Measurements from ENCODE around the gene BUB3.
"Not testable (repeated sequence)": the region's sequence is repeated elsewhere in the genome, so short reads cannot be mapped to it uniquely, and the experiment has no call there.

BUB3 gene

DNA sequence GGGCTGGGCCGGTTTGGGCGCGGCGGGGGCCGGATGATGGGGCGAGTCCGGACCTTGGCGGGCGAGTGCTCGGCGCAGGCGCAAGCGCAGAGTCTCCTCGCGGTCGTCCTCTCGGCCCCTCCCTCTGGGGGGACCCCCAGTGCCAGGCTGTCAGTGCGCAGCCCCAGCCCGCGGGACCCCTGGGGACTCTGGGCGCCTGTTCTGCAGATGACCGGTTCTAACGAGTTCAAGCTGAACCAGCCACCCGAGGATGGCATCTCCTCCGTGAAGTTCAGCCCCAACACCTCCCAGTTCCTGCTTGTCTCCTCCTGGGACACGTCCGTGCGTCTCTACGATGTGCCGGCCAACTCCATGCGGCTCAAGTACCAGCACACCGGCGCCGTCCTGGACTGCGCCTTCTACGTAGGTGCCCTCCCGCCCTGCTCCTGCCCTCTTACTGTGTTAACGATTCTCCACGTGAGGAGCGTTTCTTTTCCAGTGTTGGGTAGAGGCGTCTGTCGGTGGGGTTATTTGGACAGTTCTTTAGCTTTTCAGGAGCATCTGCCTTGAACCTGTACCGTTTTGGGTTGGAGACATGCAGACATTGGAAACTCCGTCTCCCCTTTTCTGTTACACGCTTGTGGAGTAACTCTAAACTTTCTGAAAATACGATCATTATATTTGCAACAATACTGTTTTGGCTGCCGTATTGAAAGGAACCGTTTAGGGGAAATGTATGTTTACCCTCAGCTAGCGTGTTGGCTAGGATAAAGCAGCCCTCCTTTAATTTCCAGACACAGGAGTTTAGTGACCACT is 706 bp downstream of the BUB3 start:
- DNase-seq (ENCODE audit: low spot score) = peak; percentile 70

DNA sequence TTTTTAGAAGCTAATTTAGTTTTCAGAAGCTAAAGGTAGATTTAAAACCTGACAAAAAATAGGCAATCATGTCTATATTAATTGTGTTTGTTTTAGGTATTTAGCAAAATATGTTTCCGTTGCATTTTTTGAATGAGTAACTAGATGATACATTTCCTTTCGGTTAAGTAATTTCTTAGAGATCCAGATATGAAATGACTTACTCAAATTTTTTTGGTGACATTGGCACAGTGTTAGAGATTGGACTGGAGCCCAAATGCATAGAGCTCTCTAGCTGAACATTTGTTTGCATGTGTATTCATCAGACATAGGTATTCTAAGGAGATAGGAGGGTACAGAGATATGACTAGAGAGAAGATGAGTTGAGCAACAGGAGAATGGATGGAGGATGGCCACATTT is 1.9 kb downstream of the BUB3 start:
- no peak for DNase-seq (ENCODE audit: low spot score)

DNA sequence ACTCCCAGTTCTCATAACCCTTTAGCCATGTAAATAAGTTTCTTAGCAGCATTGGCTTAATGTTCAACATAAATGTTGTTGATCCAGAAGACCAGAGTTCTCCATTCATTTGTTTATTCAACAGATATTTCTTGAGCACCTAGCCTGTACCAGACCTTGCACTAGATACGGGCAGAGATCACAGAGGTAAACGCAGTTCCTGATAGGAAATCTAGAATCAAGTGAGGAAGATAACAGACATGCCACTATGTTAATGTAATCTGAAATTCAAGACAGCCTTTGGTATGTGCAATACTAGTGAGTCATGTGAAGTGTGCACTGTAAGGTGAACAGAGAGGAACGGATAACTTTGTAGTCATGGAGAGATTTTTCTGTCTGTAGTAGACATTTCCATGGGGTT is 3.0 kb downstream of the BUB3 start:
- DNase-seq (ENCODE audit: low spot score) = peak; percentile 71

DNA sequence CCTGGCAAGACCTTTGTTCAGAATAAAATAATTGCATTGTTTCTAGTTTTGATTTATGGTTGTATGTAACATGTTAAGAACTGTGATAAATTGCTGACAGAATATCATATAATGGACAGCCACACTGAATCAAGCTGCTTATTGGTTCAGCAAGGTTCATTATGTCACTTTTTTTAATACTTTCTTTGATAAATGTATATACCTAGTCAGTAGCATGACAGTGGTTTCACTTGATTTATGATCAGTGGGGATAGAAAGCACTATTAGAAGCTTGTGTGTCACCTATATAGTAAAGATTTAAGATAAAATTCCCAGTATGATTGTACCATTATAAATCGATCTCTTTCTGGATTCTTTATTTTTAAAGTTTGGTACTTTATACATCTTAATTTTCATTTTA is 4.5 kb downstream of the BUB3 start:
- DNase-seq (ENCODE audit: low spot score) = no peak

DNA sequence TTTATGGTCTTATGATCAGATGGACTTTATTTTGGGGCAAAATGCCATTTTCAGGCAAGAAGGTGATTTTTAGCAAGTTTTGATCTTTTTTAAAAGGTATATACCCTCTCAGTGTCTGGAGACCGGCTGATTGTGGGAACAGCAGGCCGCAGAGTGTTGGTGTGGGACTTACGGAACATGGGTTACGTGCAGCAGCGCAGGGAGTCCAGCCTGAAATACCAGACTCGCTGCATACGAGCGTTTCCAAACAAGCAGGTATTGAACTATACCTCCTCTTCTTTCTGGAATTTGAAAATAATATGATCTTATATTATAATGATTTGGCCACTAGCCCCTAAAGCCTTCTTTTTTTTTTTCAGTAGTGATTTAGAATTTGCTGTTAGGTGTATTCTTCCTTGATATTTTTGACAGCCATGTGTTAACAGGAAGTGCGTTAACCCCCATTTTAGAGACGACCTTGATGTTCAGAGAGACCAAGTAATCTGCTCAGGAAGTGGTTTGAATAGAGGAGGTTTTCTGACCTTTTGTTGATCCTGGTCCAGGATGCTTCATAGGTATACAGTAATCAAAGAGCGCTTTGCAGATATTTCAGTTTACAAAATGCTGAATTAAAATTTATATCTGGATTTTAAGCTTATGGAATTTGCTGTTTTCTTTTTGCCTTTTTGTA is 6.2 kb downstream of the BUB3 start:
- no peak for DNase-seq (ENCODE audit: low spot score)

DNA sequence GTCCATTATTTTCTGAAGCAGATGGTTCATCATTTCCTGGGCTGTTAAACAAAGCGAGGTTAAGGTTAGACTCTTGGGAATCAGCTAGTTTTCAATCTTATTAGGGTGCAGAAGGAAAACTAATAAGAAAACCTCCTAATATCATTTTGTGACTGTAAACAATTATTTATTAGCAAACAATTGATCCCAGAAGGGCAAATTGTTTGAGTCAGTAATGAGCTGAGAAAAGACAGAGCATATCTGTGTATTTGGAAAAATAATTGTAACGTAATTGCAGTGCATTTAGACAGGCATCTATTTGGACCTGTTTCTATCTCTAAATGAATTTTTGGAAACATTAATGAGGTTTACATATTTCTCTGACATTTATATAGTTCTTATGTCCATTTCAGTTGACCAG is 10.1 kb downstream of the BUB3 start:
- DNase-seq (ENCODE audit: low spot score) = no peak

DNA sequence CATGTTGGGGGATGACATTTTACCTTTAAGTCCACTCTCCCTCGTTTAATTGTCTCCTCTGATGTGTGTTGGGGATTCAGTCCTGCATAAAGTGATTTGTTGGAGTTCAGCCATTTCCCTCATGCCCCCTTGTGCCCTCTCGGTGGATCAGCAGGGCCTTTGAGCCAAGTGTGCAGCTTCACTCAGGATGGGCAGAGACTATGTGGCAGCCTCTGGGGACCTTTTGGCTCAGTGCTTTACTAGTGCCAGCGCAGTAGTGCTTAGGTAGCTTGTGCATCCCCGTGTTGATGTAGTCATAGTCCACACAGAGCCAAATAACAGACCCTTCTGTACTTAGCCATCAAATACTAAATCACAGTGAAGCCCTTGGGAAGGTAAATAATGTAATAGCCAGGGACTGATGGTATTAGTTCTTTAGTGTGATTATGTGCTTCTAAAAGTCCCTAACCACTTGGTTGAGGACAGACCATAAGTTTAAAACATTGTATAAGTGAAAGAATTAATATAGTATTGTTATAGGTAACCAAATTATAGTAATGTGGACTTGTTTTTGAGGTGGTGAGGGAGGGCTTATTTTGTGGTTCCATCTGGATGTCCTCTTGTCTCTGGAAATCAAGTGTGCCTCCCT is 11.4 kb downstream of the BUB3 start:
- DNase-seq (ENCODE audit: low spot score) = no peak

DNA sequence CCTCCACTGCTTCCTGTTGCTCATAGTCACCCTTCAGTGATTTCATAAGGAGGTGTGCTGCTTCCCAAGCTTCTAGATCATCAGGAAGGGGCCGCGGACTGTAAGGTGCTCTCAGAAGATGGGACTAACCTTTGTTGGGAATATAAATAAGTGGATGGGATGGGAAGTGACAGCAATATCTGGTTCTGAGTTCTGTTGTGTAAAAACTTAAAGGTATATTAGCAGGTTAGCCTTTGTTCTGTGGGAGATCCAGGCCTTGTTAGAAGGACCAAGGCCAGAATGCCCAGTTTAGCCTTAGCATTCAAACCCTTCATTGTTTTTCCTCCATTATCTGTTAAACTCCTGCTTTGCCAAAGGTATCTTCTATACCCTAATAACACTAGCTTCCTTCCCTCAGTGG is 12.4 kb downstream of the BUB3 start:
- peak; percentile 44 for DNase-seq (ENCODE audit: low spot score)

DNA sequence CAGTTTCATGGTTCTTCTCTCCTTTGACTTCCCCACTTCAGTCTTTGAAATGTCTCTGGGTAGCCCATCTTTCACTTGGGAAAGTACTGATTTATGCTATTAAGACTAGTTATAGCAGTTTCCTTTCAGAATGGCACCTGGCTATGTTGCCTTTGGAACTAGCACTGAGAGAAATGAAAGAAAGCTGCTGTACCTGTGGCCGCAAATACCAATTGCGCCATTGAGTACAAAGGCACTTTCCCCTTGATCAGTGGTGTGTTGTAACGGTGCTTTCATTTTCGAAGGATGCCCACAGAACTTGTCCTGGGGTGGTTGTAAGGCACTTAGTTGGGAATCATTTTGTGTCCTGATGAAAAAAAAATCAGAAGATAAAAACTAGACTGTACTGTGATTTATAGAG is 16.8 kb downstream of the BUB3 start:
- no peak for DNase-seq (ENCODE audit: low spot score)

DNA sequence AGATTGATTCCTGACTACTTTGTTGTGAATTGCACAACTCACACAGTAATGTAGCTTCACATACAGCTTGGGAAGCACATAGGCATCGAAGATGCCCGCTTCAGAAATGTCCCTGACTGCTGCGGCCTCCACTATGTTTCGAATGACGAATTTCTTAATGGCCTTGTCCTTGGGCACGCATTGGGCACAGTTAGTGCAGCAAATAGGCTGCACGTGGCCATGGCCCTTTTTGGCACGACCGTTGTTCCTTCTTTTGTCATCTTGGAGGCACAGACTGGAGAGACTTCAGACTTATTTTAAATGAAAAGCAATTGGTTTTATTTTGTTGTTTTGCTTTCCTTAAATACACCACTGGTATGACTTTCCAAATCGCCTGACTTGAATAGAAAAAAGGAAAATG is 17.4 kb downstream of the BUB3 start:
- not testable (repeated sequence) for DNase-seq (ENCODE audit: low spot score)

DNA sequence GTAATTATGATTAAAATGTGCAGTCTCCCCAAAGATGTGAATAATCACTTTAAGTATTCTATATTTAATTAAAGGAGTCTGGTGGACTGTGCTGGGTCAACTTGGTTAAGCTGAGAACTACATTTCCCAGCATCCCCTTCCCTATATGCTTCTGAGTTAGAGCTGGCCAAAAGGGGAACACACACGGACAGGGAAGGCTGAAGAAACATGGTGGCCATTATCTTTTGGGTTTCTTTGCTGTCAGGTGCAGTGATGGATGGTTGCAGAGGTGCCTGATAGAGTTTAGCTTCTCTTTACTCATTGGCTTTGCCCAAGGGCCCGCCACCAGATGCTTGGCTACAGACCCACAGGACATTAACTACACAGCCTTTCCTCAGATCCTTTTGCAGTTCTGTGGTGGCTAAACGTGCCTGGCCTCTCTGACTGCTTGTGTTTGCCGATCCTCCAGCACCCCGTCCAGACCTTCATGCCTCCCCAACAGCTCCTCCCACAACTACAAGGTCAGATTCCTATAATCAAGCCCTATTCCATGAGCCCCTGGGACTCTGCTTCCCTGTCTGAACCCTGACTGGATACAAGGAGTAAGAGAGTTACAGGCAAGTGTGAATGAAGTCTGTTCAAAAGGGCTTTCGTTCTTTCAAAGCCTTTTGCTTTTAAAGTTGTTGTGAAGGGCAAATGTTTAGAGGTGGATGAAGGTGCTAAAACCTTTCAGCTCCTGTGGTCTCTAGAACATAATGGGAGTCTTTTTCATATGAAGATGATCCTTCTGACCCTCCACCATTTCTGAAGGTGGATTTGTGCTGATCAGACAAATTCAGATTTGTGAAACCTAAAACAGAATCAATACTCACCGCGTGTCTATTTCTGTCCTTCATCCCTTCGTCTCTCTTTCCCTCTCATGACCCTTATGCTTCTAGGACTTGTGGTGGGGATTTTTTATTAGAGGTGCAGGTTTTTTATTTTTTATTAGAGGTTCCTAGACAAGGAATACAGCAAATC is 21.5 kb downstream of the BUB3 start:
- DNase-seq (ENCODE audit: low spot score) = no peak

DNA sequence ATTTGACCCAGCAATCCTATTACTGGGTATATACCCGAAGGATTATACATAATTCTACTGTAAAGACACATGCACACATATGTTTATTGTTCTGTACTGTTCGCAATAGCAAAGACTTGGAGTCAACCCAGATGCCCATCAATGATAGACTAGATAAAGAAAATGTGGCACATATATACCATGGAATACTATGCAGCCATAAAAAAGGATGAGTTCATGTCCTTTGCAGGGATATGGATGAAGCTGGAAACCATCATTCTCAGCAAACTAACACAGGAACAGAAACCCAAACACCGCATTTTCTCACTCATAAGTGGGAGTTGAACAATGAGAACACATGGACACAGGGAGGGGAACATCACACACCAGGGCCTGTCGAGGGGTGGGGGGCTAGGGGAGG is 24.2 kb downstream of the BUB3 start:
- not testable (repeated sequence) for DNase-seq (ENCODE audit: low spot score)

DNA sequence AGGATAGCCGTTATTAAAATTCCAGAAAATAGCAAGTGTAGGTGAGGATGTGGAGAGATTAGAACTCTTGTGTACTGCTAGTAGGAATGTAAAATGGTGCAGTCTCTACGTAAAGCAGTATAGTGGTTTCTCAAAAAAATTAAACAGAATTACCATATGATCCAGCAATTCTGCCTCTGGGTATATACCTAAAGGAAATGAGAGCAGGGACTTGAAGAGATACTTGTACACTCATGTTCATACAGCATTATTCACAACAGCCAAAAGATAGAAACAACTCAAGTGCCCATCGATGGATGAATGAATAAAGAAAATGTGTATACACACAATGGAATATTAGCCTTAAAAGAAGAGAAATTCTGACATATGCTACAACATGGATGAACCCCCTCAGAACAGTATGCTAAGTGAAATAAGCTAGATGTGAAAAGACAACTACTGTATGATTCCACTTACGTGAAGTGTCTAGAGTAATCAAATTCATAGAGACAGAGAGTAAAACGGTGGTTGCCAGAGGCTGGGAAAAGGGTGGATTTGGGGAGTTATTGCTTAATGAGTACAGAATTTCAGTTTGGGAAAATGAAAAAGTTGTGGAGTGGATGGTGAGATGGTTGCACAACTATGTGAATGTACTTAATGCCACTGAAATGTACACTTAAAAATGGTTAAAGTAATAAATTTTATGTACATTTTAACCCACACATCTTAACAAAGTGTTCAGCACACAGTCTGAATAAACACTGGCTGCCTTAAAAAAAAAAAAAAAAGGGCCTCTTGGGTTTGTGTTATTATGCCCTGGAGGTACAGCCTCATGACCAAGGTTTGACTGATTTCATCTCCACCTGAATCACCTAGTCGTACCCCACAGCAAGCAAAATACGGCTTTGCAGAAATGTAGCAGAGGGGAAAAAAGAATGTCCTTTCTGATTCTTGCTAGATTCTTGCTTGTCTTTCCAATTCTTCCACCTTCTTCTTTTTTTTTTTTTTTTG is 26.2 kb downstream of the BUB3 start:
- DNase-seq (ENCODE audit: low spot score) = no peak

DNA sequence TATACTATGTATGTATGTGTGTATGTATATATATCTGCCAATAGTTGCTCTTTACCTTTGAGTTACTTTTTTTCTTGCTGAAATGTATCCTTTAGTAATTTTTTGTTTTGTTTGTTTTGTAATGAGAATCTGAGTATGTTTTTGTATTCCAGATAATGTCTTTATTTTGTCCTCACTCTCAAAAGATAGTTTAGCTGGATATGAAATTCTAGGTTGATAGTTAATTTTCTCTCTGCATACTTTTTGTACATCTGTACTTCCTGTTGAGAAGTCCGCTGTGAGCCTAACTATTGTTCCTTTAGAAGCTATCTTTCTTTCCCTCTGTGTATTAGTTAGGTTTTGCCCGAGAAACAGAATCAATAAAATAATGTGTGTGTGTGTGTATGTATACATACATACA is 29.5 kb downstream of the BUB3 start:
- no peak for DNase-seq (ENCODE audit: low spot score)

DNA sequence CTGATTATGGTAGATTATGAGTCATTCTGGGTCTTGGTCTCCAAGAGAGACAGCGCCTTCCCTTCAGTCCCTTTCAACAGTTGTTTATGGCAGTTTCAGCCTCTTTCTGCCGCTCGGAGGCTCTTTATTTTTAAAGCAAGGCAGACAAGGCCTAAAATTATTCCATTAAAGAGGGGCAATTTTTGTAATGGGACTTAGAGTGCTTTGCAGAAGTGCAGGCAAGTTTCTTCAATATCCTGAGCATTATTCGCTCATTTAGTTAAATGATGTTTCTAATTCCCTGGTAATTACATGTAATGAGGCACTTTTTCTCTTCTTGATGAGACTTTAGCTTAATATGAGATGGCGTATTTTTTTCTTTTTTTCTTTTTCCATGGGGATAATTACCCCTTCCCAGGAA is 33.6 kb downstream of the BUB3 start:
- no peak for DNase-seq (ENCODE audit: low spot score)

DNA sequence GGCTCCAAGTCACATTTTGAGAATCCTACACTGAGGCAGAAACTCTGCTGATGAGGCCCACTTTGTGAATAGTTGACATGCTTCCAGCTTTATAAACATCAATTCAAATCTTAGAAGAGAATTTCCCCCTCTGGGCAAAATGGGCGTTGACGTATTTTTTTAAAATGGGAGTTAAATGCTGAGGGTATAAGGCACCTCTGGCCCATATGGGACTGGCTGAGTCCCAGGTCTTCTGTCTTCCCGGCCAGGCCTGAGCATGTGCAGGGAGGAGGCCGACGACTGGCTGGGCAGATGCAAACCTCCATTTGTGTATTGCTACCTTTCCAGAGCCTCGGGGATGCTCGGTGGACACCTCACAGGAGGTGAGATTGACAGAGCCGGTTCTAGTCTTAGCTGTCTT is 37.7 kb downstream of the BUB3 start:
- no peak for DNase-seq (ENCODE audit: low spot score)

DNA sequence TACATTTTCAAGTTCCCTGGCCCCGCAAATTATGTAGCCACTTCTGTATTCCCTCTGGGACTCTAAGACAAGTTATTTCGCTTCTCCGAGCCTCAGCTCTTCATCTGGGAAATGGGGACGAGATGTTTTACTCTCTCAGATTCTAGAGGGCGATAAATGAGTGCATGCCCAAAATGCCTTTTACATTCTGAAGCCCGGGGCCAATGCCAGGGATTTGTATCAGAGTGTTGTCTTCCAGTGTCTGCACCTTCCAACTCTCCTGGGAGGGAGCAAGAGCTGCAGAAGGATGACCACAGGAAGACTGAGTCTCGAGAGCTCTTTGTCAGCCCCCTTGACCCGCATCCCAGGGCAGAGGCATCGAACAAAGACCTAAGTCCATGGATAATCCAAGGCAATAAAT is 39.9 kb downstream of the BUB3 start:
- DNase-seq (ENCODE audit: low spot score) = no peak

DNA sequence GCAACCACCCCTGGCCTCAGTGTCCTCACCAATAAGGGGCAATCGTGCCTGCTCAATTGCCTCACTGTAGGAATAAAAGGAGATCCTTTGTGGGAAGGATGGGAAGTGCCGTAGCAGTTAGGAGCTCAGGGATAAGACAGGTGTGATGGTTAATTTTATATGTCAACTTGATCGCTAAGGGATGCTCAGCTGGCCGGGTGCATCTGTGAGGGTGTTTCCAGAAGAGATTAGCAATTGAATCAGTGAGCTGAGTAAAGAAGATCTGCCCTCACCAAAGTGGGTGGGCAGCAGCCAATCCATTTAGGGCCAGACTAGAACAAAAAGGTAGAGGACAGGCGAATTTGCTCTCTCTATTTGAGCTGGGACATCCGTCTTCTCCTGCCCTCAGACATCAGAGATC is 46.3 kb downstream of the BUB3 start:
- no peak for DNase-seq (ENCODE audit: low spot score)

DNA sequence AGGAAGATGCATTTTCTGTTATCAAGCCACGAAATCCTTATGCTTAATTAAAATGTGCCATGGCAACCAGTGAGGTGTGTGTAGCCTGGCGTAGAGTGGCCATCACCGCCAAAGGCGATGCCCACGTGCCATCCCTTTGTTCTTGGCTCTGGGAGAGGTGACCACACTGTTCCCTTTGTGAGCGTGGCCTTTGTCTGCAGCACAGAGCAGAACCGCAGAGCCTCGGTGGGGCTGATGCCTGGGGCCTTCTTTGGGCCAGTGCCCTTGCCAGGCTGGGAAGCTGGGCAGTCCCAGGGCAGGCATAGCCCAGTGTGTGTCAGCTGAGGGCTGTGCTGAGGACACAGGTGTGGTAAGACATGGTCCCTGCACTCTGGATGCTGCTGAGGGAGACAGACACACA is 48.3 kb downstream of the BUB3 start:
- no peak for DNase-seq (ENCODE audit: low spot score)

DNA sequence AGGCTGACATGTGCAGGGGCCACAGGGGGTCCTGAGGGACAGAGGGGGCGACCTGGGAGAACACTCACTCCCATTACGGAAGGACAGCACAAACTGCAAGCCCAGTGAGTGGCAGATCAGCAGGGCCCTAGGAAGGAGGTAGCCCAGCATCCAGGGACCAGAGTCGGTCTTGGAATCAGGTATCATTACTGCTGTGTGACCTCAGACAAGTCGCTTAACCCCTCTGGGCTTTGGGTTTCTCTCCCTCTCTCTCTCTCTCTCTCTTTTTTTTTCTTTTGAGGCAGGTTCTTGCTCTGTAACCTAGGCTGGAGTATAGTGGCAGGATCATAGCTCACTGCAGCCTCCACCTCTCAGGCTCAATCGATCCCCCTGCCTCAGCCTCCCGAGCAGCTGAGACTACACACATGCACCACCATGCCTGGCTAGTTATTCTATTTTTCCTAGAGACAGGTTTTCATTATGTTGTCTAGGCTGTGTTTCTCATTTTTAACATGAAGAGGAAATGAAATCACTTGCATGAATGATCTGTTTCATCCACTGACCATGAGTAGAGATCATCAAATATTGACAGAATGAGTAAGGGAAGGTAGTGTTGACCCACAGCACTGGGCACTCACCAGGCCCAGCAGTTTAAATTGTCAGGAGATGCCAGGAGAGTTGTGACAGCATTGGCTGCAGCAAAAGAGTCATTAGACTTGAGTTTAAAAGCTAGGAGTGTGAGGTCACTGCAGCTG is 49.4 kb downstream of the BUB3 start:
- DNase-seq (ENCODE audit: low spot score) = peak; percentile 92

Data from kidney tubule cell (primary cell).